DOHH2 (cell line): ENCODE data around the gene ITPKA.
A peak's percentile ranks its signal among the peaks of the same experiment; 100 is the strongest.

Experiments
- H3F3A ChIP-seq: fragments of 200-600 bp; sonication (generic), shearing (Covaris generic); 2 replicates; pipeline ENCODE4 v1.6.0; 2016; ENCODE audit warnings: antibody characterized with exemption, mild to moderate bottlenecking; ENCODE audit not compliant: control insufficient read depth, insufficient read depth
- H3K27ac ChIP-seq: fragments of 200-600 bp; sonication (generic); 2 replicates; pipeline ENCODE4 v1.5.1; 2014; ENCODE audit warnings: low read depth, mild to moderate bottlenecking, low read length, moderate library complexity
- H3K27me3 ChIP-seq: fragments of 200-600 bp; sonication (generic); 2 replicates; pipeline ENCODE4 v1.6.1; 2014; ENCODE audit warnings: mild to moderate bottlenecking, low read length, mixed read lengths; ENCODE audit not compliant: control insufficient read depth
- H3K36me3 ChIP-seq: fragments of 200-600 bp; sonication (generic); 2 replicates; pipeline ENCODE4 v1.6.1; 2014; ENCODE audit warnings: mild to moderate bottlenecking, low read length, moderate library complexity, mixed read lengths; ENCODE audit not compliant: control insufficient read depth
- H3K4me1 ChIP-seq: fragments of 200-600 bp; sonication (generic); 2 replicates; pipeline ENCODE4 v1.6.1; 2014; ENCODE audit warnings: mild to moderate bottlenecking, low read length, mixed read lengths; ENCODE audit not compliant: control insufficient read depth
- H3K4me2 ChIP-seq: fragments of 200-600 bp; sonication (generic); 2 replicates; pipeline ENCODE4 v1.6.0; 2014; ENCODE audit warnings: mild to moderate bottlenecking, low read length, moderate library complexity
- H3K4me3 ChIP-seq: fragments of 200-600 bp; sonication (generic); 2 replicates; pipeline ENCODE4 v1.5.1; 2014; ENCODE audit warnings: mild to moderate bottlenecking, low read length, mixed read lengths
- H3K79me2 ChIP-seq: fragments of 200-600 bp; sonication (generic); 2 replicates; pipeline ENCODE4 v1.6.1; 2014; ENCODE audit warnings: mild to moderate bottlenecking, low read length, mixed read lengths; ENCODE audit not compliant: control insufficient read depth
- H3K9me2 ChIP-seq: fragments of 200-600 bp; sonication (generic); replicated peaks from 2 replicates; pipeline ENCODE4 v1.6.1; 2014; ENCODE audit warnings: mild to moderate bottlenecking, low read length, mixed read lengths; ENCODE audit not compliant: control insufficient read depth
- H3K9me3 ChIP-seq: fragments of 200-600 bp; sonication (generic); 2 replicates; pipeline ENCODE4 v1.6.1; 2014; ENCODE audit warnings: antibody characterized with exemption, low read length, mixed read lengths; ENCODE audit not compliant: control insufficient read depth, insufficient read depth
- H4K20me1 ChIP-seq: fragments of 200-600 bp; sonication (generic); 2 replicates; pipeline ENCODE4 v1.6.0; 2014; ENCODE audit warnings: low read depth, mild to moderate bottlenecking, antibody characterized with exemption, low read length, moderate library complexity; ENCODE audit not compliant: control insufficient read depth, insufficient read depth
- EZH2phosphoT487 ChIP-seq: fragments of 200-600 bp; sonication (generic); IDR thresholded peaks from 2 replicates; pipeline ENCODE4 v1.6.1; 2017; ENCODE audit warnings: borderline replicate concordance, mild to moderate bottlenecking, antibody characterized with exemption, low read length, moderate library complexity, mixed read lengths
- TF ChIP-seq, protein P1 (sequence below): fragments of 200-600 bp; sonication (generic); IDR thresholded peaks from one replicate; pipeline ENCODE4 v1.5.1; 2014; ENCODE audit warnings: antibody characterized with exemption, mild to moderate bottlenecking, low read depth, low read length; ENCODE audit not compliant: poor library complexity, severe bottlenecking

Gene ITPKA

DNA sequence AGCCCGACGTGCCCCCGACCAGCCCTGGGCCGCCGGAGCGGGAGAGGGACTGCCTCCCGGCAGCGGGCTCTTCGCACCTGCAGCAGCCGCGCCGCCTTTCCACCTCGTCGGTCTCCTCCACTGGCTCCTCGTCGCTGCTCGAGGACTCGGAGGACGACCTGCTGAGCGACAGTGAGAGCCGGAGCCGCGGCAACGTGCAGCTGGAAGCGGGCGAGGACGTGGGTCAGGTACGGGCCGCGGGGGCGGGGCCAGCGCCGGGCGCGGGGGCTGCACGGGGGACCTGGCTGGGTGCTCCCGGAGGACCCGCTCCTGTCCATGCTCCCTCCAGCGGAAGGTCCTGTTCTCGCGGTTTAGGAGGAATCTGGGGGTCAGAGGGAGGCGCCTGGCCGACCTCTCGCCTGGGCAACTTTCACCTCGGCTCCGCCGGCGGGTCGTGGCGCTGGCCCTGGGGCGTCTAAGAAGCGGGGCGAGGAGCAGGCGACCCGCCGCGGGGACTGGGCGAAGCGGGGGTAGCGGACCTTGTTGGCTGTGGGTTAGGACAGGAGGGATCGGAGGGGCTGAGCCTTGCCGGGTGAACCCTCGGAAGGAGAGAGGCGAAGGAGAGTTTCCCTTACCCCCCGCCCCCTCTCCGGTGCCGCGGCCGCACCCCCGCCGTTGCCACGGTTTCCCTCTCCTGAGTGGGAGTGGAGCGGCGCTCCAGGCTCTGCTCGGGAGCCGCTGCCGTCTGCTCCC is 682 bp downstream of the ITPKA start:
- peaks cover 71% of the 10 kb centered on the region for H3K27me3 ChIP-seq

DNA sequence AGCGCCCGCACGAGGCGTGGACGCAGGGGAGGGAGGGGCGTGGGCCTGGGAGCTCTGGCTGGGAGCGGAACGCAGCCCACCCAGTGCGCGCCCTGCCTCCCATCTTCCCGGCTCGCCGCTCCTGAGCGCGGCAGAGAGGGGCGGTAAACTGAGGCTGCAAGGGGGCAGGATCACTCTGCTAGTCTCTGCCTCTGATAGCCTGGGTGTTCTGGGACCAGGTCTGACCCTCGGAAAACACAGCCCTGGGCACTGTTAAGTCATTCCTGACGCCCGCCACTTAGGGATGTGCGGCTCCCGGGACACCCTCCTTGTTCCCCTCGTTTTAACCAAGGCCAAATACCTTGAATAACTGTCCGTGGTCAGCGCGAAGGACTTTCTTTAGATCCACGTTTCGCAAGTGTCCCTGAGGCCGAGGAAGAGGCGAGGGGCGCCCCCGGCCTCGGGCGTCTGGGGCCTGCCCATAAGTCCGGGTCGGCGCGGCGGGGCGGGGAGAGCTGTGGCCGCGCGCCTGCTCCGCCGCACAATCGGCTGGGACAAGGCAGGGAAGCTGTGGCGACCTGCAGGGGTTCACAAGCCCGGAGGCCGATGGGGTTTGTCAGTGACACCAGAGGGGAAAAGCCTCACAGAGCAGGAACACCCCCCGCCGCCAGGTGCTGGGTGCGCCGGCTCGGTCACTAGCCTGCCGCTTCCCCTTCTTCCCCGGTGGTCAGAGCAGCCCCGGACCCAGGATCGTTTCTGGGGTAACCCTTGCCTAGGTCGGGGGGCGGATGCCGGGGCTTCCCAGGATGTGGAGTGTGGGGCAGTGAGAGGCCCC is 1.5 kb downstream of the ITPKA start:
- Histone ChIP-seq H3K27ac (no peak overlapping the region), H3K27me3 (peaks cover 75% of the 10 kb centered on the region), H3K9me2 (no peaks in the 10 kb centered on the region), H3K9me3 (no peaks in the 10 kb centered on the region), H3K79me2 (no peaks in the 10 kb centered on the region), H3K4me1 (peaks cover 28% of the 10 kb centered on the region), H3F3A (no peaks in the 10 kb centered on the region), H3K36me3 (no peaks in the 10 kb centered on the region), H3K4me2 (peak overlapping the region; percentile 97; the same call in 1 of the 2 replicates), H3K4me3 (0 out of 2 replicates have a peak overlapping the region, but pooled peaks have one; percentile 3), H4K20me1 (no peaks in the 10 kb centered on the region)
- TF ChIP-seq, protein P1, sequence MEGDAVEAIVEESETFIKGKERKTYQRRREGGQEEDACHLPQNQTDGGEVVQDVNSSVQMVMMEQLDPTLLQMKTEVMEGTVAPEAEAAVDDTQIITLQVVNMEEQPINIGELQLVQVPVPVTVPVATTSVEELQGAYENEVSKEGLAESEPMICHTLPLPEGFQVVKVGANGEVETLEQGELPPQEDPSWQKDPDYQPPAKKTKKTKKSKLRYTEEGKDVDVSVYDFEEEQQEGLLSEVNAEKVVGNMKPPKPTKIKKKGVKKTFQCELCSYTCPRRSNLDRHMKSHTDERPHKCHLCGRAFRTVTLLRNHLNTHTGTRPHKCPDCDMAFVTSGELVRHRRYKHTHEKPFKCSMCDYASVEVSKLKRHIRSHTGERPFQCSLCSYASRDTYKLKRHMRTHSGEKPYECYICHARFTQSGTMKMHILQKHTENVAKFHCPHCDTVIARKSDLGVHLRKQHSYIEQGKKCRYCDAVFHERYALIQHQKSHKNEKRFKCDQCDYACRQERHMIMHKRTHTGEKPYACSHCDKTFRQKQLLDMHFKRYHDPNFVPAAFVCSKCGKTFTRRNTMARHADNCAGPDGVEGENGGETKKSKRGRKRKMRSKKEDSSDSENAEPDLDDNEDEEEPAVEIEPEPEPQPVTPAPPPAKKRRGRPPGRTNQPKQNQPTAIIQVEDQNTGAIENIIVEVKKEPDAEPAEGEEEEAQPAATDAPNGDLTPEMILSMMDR = no peak
- peak; percentile 98; the same call in 1 of the 2 replicates for TF ChIP-seq EZH2phosphoT487

More for the DNA sequence above, 682 bp downstream of the ITPKA start:
- Histone ChIP-seq H3K4me2 (peak overlapping the region; percentile 97), H3K9me3 (no peaks in the 10 kb centered on the region), H3K4me3 (peak overlapping the region; percentile 81), H3K79me2 (no peaks in the 10 kb centered on the region), H3K4me1 (peaks cover 28% of the 10 kb centered on the region), H3F3A (no peaks in the 10 kb centered on the region), H3K27ac (no peak overlapping the region), H3K9me2 (no peaks in the 10 kb centered on the region), H3K36me3 (no peaks in the 10 kb centered on the region), H4K20me1 (no peaks in the 10 kb centered on the region)
- TF ChIP-seq, protein P1 = no peak
- TF ChIP-seq EZH2phosphoT487 = peak; percentile 25; the same call in 1 of the 2 replicates

DNA sequence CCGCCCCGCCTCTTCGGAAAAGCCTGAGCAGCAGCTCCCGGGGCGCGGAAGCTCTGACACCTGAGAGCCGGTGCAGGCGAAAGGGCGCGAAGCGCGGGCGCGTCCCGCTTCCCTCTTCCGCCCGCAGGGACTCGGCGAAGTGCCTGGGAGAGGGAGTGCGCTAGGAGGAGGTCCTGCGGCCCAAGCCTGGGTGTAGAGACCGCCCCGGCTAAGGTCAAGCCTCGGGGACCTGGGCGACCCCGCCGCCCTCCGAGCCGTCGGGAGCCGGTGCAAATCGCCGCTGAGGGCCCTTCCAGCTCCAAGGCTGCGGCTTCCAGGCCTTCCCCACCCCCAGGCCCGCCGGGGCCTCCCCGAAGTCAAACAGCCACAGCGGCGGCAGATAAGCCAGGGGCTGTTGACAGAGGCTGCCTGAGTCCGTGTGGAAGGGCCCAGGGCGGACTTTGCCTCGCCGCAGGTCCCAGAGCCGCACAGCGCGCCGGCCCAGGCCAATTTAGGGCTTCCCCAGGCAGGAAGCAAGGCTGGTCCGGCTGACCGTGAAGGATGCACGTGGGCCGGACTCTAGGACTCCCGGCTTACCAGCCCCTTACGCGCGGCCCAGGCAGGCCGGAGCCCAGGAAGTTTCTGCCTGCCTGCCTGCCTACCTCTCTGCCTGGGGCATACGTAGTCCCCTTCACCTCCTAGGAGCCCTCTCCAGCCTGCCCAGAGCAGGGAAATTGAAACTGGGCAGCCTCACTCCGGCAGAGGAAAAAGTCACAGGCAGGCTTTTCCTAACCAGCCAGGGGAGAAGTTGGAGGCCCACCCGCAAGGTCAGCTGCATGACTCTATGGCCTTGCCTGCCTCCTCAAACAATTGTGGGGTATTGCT is 2.3 kb downstream of the ITPKA start:
- no peaks in the 10 kb centered on the region for H3F3A ChIP-seq
- no peak overlapping the region for H3K27ac ChIP-seq
- H3K4me2 ChIP-seq = no peak overlapping the region
- no peaks in the 10 kb centered on the region for H4K20me1 ChIP-seq
- TF ChIP-seq, protein P1 = no peak
- TF ChIP-seq EZH2phosphoT487 = no peak
- peaks cover 81% of the 10 kb centered on the region for H3K27me3 ChIP-seq
- H3K9me3 ChIP-seq = no peaks in the 10 kb centered on the region
- no peaks in the 10 kb centered on the region for H3K9me2 ChIP-seq
- no peaks in the 10 kb centered on the region for H3K36me3 ChIP-seq
- H3K4me1 ChIP-seq = peaks cover 29% of the 10 kb centered on the region
- no peak overlapping the region for H3K4me3 ChIP-seq
- no peaks in the 10 kb centered on the region for H3K79me2 ChIP-seq
